Transverse colon (tissue), 4 donors: ENCODE measurements around the gene SCGB1A1.

Experiments used
- CTCF ChIP-seq, 5 experiments: fragments of 200-600 bp in 3 of 5; fragments of 450-650 bp in 2 of 5; sonication (generic) in 3 of 5; IDR thresholded peaks; 1 replicate in 2 of 5; 2 replicates in 3 of 5; pipeline ENCODE4 v1.5.1; 2016 to 2017; ENCODE audit warnings: antibody characterized with exemption in 5 of 5, inconsistent platforms in 3 of 5, mild to moderate bottlenecking in 2 of 5, moderate library complexity in 1 of 5
- POLR2A ChIP-seq: fragments of 450-650 bp; IDR thresholded peaks from one replicate; pipeline ENCODE4 v1.6.1; 2016; ENCODE audit warnings: antibody characterized with exemption, mild to moderate bottlenecking, moderate library complexity
- POLR2AphosphoS5 ChIP-seq, 3 donors: sonication (generic); formaldehyde crosslinking; IDR thresholded peaks; one replicate each; pipeline ENCODE4 v1.6.1; 2016; ENCODE audit warnings: antibody characterized with exemption in 3 of 3

- TF ChIP-seq CTCF (IDR thresholded peaks at IDR 0.05) (no peak), POLR2AphosphoS5 (IDR thresholded peaks at IDR 0.05) (no peak), POLR2A (no peak)
Measured at GRCh38 chr11:62416596-62416995, 2.2 kb upstream of the SCGB1A1 start.
